C4-2B (cell line): ENCODE results near the gene AIP.

Source experiments
- H3K27ac ChIP-seq: fragments of 450-650 bp; 2 replicates; pipeline ENCODE4 v1.5.1; 2017
- ZFX ChIP-seq: fragments of 450-650 bp; IDR thresholded peaks from 2 replicates; pipeline ENCODE4 v1.6.1; 2017
- TF ChIP-seq, protein P1 (sequence below): fragments of 450-650 bp; conservative IDR thresholded peaks from 2 replicates; pipeline ENCODE4 v1.5.1; 2017; ENCODE audit warnings: mild to moderate bottlenecking

Gene AIP

DNA sequence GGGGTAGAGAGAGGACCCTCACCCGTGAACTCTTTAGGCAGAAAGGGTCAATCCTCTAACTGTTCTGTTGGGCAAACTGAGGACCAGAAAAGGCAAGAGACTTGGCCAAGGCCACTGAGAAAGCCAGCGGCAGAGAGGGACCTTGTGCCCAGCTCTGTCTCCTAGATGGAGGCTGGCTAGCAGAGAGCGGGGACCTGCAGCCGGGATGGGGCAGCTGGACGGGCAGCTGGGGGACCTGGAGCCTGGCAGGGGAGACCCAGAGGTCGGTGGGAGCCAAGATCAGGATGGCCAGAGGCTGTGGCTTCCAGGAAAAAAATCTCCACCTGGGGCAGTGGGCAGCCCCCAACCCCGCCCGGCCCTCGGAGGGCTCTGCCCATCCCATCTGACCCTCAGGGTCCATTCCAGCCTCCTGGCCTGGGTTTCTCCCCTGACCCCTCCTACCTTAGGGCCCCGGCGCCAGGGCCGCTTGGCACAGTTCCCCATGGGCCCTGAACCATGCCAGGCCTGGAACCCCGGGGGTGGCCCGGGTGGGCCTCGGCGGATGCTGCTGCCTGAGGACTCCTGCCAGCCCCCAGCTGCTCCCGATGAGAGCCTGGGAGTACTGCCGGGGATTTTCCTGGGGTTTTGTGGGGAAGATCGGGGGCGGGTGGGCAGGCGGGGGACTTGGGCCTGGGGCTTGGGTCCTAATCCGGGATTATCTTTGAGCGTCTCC lies 40.2 kb downstream of the AIP start, which contains the start of gene CABP2:
Gene CABP2, minus strand, starts transcription at position 603 of the 712 bp plus-strand sequence. Its CDS starts 120 bp downstream, at position 483.
- no peak within 1 kb of the TSS; the same call in 1 of the 2 replicates for H3K27ac ChIP-seq
- TF ChIP-seq, protein P1, sequence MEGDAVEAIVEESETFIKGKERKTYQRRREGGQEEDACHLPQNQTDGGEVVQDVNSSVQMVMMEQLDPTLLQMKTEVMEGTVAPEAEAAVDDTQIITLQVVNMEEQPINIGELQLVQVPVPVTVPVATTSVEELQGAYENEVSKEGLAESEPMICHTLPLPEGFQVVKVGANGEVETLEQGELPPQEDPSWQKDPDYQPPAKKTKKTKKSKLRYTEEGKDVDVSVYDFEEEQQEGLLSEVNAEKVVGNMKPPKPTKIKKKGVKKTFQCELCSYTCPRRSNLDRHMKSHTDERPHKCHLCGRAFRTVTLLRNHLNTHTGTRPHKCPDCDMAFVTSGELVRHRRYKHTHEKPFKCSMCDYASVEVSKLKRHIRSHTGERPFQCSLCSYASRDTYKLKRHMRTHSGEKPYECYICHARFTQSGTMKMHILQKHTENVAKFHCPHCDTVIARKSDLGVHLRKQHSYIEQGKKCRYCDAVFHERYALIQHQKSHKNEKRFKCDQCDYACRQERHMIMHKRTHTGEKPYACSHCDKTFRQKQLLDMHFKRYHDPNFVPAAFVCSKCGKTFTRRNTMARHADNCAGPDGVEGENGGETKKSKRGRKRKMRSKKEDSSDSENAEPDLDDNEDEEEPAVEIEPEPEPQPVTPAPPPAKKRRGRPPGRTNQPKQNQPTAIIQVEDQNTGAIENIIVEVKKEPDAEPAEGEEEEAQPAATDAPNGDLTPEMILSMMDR: no peak
- TF ChIP-seq ZFX: no peak

- no peak overlapping the region for H3K27ac ChIP-seq
- TF ChIP-seq ZFX: no peak
- TF ChIP-seq, protein P1: no peak
Measured at GRCh38 chr11:67523556-67524479, 41.0 kb downstream of the AIP start.

DNA sequence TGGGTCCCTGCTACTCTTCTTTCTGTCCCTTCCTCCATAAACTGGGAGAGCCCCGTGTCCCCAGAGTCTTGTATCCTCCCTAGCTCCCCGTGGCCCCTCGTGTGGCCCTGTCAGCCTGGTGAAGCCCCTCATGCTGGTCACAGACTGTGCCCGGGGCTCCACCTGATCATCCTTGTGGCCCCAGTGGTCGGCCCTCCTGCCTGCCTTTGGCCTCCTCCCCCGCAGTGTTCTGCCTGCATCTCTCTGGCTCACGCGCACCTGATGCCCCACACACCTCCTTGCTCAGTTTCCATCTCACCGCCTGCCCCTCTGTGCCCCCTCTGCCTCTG lies 41.6 kb downstream of the AIP start:
- H3K27ac ChIP-seq: no peak overlapping the region
- TF ChIP-seq ZFX: no peak
- TF ChIP-seq, protein P1: no peak

- TF ChIP-seq ZFX: no peak
- TF ChIP-seq, protein P1: no peak
Measured at GRCh38 chr11:67525275-67525976, 42.6 kb downstream of the AIP start.

GRCh38 chr11:67528376-67528775 lies 45.5 kb downstream of the AIP start:
- TF ChIP-seq, protein P1: no peak
- TF ChIP-seq ZFX: no peak
- no peak overlapping the region for H3K27ac ChIP-seq

More at GRCh38 chr11:67525275-67525976, 42.6 kb downstream of the AIP start:
- H3K27ac ChIP-seq: no peak overlapping the region

DNA sequence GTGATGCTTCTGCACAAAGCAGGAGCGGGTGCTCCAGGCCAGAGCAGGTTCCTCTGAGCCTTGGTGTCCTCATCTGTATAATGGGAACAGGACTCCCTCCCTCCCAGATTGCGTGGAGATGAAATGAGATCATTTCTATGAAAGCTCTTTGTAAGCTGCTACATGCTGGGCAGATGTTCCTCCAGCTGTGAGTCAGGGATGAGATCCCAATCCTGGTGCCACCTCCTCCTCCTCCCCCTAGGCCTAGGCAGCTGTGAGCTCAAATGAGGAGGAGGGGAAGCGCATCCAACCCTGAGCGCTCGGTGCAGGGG lies 47.4 kb downstream of the AIP start:
- TF ChIP-seq ZFX: no peak
- TF ChIP-seq, protein P1: no peak
- H3K27ac ChIP-seq: no peak overlapping the region

DNA sequence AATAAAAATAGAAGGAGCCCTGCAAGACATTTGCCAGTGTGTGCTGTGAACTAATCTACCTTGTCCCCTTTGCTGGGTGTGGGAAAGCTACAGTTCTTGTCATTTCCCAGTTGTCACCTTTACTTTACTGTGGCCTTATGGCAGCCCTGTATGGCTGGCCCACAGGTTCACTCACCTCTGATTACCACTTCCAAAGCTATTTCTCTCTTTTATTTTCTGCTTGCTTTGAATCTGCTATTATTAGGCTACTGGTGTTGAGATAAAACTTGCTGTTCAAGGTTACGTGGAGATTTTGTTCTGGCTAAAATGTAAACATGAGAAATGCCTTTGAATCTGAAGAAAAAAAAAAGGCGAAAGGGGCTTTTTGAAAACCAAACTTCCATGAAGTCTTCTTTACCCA lies 50.1 kb downstream of the AIP start:
- no peak for TF ChIP-seq ZFX
- TF ChIP-seq, protein P1: no peak
- no peak overlapping the region for H3K27ac ChIP-seq
